IMR-90 (cell line): ENCODE data around the gene DDX31. TPM values are rescaled to one million over a fixed set of nuclear protein-coding genes. Genes with fewer than 3 reads are reported as not detected.

Source experiments
- ATAC-seq: fragments of 200-7000 bp; cut with Tn5 transposase; 2 replicates; pipeline ENCODE4 v1.9.1; 2020; ENCODE audit warnings: low read depth, mild to moderate bottlenecking, moderate library complexity
- BruUV-seq: library from RNA; stranded (reverse); fragments of 400-500 nt; replicated peaks from 2 replicates; lab custom pipeline; 2021; lab: Mats Ljungman, UMichigan
- CTCF ChIA-PET: fragments of 300-600 bp; formaldehyde crosslinking; extraction: SDS; loops from one replicate; lab custom pipeline; 2021; ENCODE audit warnings: antibody characterized with exemption; lab: Yijun Ruan, JAX
- POLR2A ChIA-PET: fragments of 300-600 bp; sonication (Branson Sonifier 250); formaldehyde crosslinking; loops from one replicate; lab custom pipeline; 2022; ENCODE audit warnings: antibody characterized with exemption; ENCODE audit not compliant: unreplicated experiment; lab: Charles Lee
- DNase-seq: peaks from one replicate; pipeline ENCODE4 v3.0.0; 2013
- H2AFZ ChIP-seq: replicated peaks from 2 replicates; pipeline ENCODE3; 2013; ENCODE audit warnings: low read length, mild to moderate bottlenecking; ENCODE audit not compliant: poor library complexity
- H2AK5ac ChIP-seq: 2 replicates; pipeline ENCODE4 v1.6.1; 2013; ENCODE audit warnings: low read depth, low read length, inconsistent platforms
- H2AK9ac ChIP-seq: replicated peaks from 2 replicates; pipeline ENCODE3; 2013; ENCODE audit warnings: mild to moderate bottlenecking, low read depth, low read length, moderate library complexity; ENCODE audit not compliant: poor library complexity
- H2BK120ac ChIP-seq: 2 replicates; pipeline ENCODE4 v1.6.1; 2013; ENCODE audit warnings: low read depth, low read length, inconsistent platforms
- H2BK15ac ChIP-seq: 3 replicates; pipeline ENCODE4 v1.6.1; 2013; ENCODE audit warnings: low read depth, low read length, inconsistent platforms
- H2BK20ac ChIP-seq: 2 replicates; pipeline ENCODE4 v1.6.1; 2013; ENCODE audit warnings: low read depth, mild to moderate bottlenecking, inconsistent platforms, low read length, moderate library complexity
- H2BK5ac ChIP-seq: 2 replicates; pipeline ENCODE4 v1.6.1; 2013; ENCODE audit warnings: mild to moderate bottlenecking, low read depth, low read length, inconsistent platforms; ENCODE audit not compliant: poor library complexity, severe bottlenecking
- H3K14ac ChIP-seq: replicated peaks from 2 replicates; pipeline ENCODE4 v1.6.1; 2013; ENCODE audit warnings: low read depth, low read length, inconsistent platforms
- H3K18ac ChIP-seq: 2 replicates; pipeline ENCODE4 v1.6.1; 2013; ENCODE audit warnings: low read depth, low read length, control low read depth
- H3K23ac ChIP-seq: 2 replicates; pipeline ENCODE4 v1.6.1; 2013; ENCODE audit warnings: low read depth, low read length, inconsistent platforms
- H3K27ac ChIP-seq: 2 replicates; pipeline ENCODE4 v1.5.1; 2013; ENCODE audit warnings: mild to moderate bottlenecking, control low read depth, low read length; ENCODE audit not compliant: insufficient read depth
- H3K27me3 ChIP-seq: 2 replicates; pipeline ENCODE4 v1.6.1; 2013; ENCODE audit warnings: low read length; ENCODE audit not compliant: control insufficient read depth, insufficient read depth
- H3K36me3 ChIP-seq: 2 replicates; pipeline ENCODE4 v1.6.1; 2013; ENCODE audit warnings: low read length, mixed read lengths; ENCODE audit not compliant: control insufficient read depth, insufficient read depth
- H3K4ac ChIP-seq: 2 replicates; pipeline ENCODE4 v1.6.1; 2013; ENCODE audit warnings: low read depth, low read length, inconsistent platforms
- H3K4me1 ChIP-seq: 2 replicates; pipeline ENCODE4 v1.6.1; 2013; ENCODE audit warnings: low read length, mixed read lengths; ENCODE audit not compliant: control insufficient read depth, insufficient read depth
- H3K4me2 ChIP-seq: 2 replicates; pipeline ENCODE4 v1.6.1; 2013; ENCODE audit warnings: low read depth, mild to moderate bottlenecking, control low read depth, low read length, moderate library complexity
- H3K4me3 ChIP-seq: 2 replicates; pipeline ENCODE4 v1.5.1; 2013; ENCODE audit warnings: low read depth, mild to moderate bottlenecking, control low read depth, low read length, moderate library complexity; ENCODE audit not compliant: insufficient read depth
- H3K56ac ChIP-seq: 2 replicates; pipeline ENCODE4 v1.6.1; 2013; ENCODE audit warnings: low read length, inconsistent platforms; ENCODE audit not compliant: insufficient read depth; ENCODE audit errors: extremely low read depth
- H3K79me1 ChIP-seq, 2 experiments: 2 replicates each; pipeline ENCODE4 v1.6.1; 2013; ENCODE audit warnings: low read length in 2 of 2, inconsistent platforms in 1 of 2, low read depth in 1 of 2
- H3K9ac ChIP-seq: 2 replicates; pipeline ENCODE4 v1.6.1; 2013; ENCODE audit warnings: low read depth, low read length, control low read depth
- H3K9me1 ChIP-seq: 2 replicates; pipeline ENCODE4 v1.6.1; 2013; ENCODE audit warnings: low read length, inconsistent platforms; ENCODE audit not compliant: insufficient read depth
- H3K9me3 ChIP-seq: 2 replicates; pipeline ENCODE4 v1.6.1; 2013; ENCODE audit warnings: low read length; ENCODE audit not compliant: control insufficient read depth, insufficient read depth
- H4K20me1 ChIP-seq: 2 replicates; pipeline ENCODE4 v1.6.1; 2013; ENCODE audit warnings: low read length, inconsistent platforms; ENCODE audit not compliant: insufficient read depth
- H4K5ac ChIP-seq: 2 replicates; pipeline ENCODE4 v1.6.1; 2013; ENCODE audit warnings: mild to moderate bottlenecking, low read depth, low read length, control low read depth
- H4K8ac ChIP-seq, 2 experiments: 2 replicates each; pipeline ENCODE4 v1.6.1; 2013; ENCODE audit warnings: low read depth in 2 of 2, low read length in 2 of 2, control low read depth in 1 of 2, inconsistent platforms in 1 of 2
- H4K91ac ChIP-seq: 2 replicates; pipeline ENCODE4 v1.6.1; 2013; ENCODE audit warnings: low read depth, low read length, inconsistent platforms; ENCODE audit not compliant: insufficient read depth
- FOS ChIP-seq: fragments of 150-350 bp; IDR thresholded peaks from 2 replicates; pipeline ENCODE4 v1.6.1; 2016; ENCODE audit warnings: low read depth, low read length
- MAFK ChIP-seq: IDR thresholded peaks from 2 replicates; pipeline ENCODE4 v1.6.1; 2012; ENCODE audit warnings: low read depth, low read length, improper control_type of control experiment
- MAZ ChIP-seq: IDR thresholded peaks from 2 replicates; pipeline ENCODE4 v1.6.1; 2012; ENCODE audit warnings: low read depth, mild to moderate bottlenecking, low read length, improper control_type of control experiment, moderate library complexity, borderline replicate concordance
- MXI1 ChIP-seq: IDR thresholded peaks from 2 replicates; pipeline ENCODE4 v1.6.1; 2012; ENCODE audit warnings: low read depth, mild to moderate bottlenecking, low read length, moderate library complexity, borderline replicate concordance
- NFE2L2 ChIP-seq: fragments of 150-350 bp; IDR thresholded peaks from 2 replicates; pipeline ENCODE4 v1.6.1; 2016; ENCODE audit warnings: low read depth, mild to moderate bottlenecking, low read length
- POLR2A ChIP-seq: IDR thresholded peaks from 2 replicates; pipeline ENCODE4 v1.6.1; 2012; ENCODE audit warnings: mild to moderate bottlenecking, low read depth, low read length
- RAD21 ChIP-seq: IDR thresholded peaks from 2 replicates; pipeline ENCODE4 v1.6.1; 2012; ENCODE audit warnings: low read length, improper control_type of control experiment
- RCOR1 ChIP-seq: IDR thresholded peaks from 2 replicates; pipeline ENCODE4 v1.6.1; 2012; ENCODE audit warnings: mild to moderate bottlenecking, low read length, improper control_type of control experiment; ENCODE audit not compliant: insufficient replicate concordance
- RFX5 ChIP-seq: IDR thresholded peaks from 2 replicates; pipeline ENCODE4 v1.8.0; 2012; ENCODE audit warnings: low read depth, mild to moderate bottlenecking, low read length, moderate library complexity
- SMC3 ChIP-seq: fragments of 150-350 bp; IDR thresholded peaks from 2 replicates; pipeline ENCODE4 v1.6.1; 2016; ENCODE audit warnings: low read depth, mild to moderate bottlenecking, antibody characterized with exemption, low read length, moderate library complexity
- whole genome bisulfite sequencing, 2 experiments: methylation state at CpG; one replicate each; pipeline versions ENCODE4 v1.1.5 to v1.1.7; 2013; ENCODE audit warnings: missing lambda C conversion rate in 2 of 2; ENCODE audit not compliant: insufficient read length in 1 of 2; ENCODE audit errors: extremely low coverage in 2 of 2; 5-methylcytosine and 5-hydroxymethylcytosine counted together
- dilution Hi-C: fragments of 300-500 bp; cut with HindIII; formaldehyde crosslinking; loops from one replicate; pipeline ENCODE4 v1.14.3; 2018; ENCODE audit warnings: low sequenced_read_pairs; ENCODE audit not compliant: unreplicated experiment
- in situ Hi-C: fragments of 300-500 bp; cut with MboI; formaldehyde crosslinking; loops from 3 replicates; pipeline ENCODE4 v1.14.3; 2019; ENCODE audit warnings: low sequenced_read_pairs, inconsistent platforms, mixed read lengths
- intact Hi-C: fragments of 100-400 bp; cut with micrococcal nuclease; formaldehyde crosslinking; loops from 2 replicates; pipeline ENCODE4 v1.10.0; 2022
- polyA plus RNA-seq, 3 experiments: library from polyadenylated mRNA; depleted of rRNA; stranded (reverse); fragments of >200 nt; gene quantifications; 2 replicates each; pipeline ENCODE4 v1.2.3, GENCODE V29; 2012; ENCODE audit warnings: low replicate concordance in 1 of 3
- total RNA-seq: library from RNA; depleted of rRNA; stranded (reverse); fragments of >200 nt; gene quantifications from 2 replicates; pipeline ENCODE4 v1.2.3, GENCODE V29; 2012
- TF ChIP-seq, protein P1 (sequence below): fragments of 150-350 bp; IDR thresholded peaks from 2 replicates; pipeline ENCODE4 v1.6.1; 2017; ENCODE audit warnings: mild to moderate bottlenecking, antibody characterized with exemption, low read length, low read depth
- TF ChIP-seq, protein P2 (sequence below): conservative IDR thresholded peaks from 2 replicates; pipeline ENCODE4 v1.5.1; 2012; ENCODE audit warnings: mild to moderate bottlenecking, low read depth, low read length, improper control_type of control experiment
- TF ChIP-seq, protein P3 (sequence below): fragments of 150-350 bp; IDR thresholded peaks from 2 replicates; pipeline ENCODE4 v1.6.1; 2016; ENCODE audit warnings: low read depth, mild to moderate bottlenecking, low read length, moderate library complexity, borderline replicate concordance

Gene DDX31
- total and polyA plus RNA-seq, 2 of the 4 experiments (the other 2 are of a cell fraction), result 10.7 to 14.0 TPM

DNA sequence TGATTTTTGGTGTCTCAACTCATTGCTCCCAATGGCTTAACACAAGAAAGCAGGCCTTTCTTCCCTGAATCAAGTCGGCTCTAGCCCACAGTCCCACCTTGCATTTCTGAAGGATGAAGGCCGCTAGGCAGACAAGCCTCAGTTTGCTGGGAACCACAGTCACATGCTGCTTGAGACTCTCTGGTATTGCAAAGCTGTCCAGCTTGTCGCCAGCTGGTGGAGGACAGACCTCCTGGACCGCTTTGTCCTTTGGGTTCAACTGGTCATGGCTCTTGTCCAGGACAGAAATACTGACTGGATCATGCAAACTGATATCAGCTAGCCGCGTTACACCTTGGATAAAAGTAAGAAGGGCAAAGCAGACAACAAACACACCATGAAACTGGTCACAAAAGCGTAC is 23.1 kb downstream of the DDX31 start (continued):
- TF ChIP-seq, protein P1, sequence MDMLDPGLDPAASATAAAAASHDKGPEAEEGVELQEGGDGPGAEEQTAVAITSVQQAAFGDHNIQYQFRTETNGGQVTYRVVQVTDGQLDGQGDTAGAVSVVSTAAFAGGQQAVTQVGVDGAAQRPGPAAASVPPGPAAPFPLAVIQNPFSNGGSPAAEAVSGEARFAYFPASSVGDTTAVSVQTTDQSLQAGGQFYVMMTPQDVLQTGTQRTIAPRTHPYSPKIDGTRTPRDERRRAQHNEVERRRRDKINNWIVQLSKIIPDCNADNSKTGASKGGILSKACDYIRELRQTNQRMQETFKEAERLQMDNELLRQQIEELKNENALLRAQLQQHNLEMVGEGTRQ, result no peak
- TF ChIP-seq POLR2A, result no peak
- TF ChIP-seq MAZ, result no peak

DNA sequence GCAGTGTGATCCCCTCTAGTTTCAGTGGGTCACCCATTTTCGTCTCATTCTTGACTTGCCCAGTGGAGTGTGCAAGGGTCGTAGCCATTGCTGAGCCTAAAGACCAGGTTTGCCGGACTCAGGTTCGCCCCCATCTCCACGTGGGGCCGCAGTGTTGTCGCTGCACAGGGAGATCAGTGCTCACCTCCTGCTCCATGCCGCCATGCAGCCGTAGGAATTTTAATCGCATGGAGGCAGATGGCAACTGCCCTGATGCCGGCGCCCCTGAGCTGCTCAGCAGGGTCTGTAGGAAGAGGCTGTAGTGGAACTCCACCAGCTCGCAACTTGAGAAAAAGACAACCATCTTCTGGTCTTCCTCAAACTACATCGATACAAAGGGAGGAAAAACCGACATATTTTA is 24.1 kb downstream of the DDX31 start:
- Histone ChIP-seq H4K8ac (no peak overlapping the region), H3K4me1 (peaks cover 10% of the 10 kb centered on the region), H2BK15ac (no peak overlapping the region), H3K9ac (no peak overlapping the region), H4K20me1 (peaks cover 3% of the 10 kb centered on the region; the same call in 1 of the 2 replicates), H3K56ac (no peak overlapping the region), H2AK9ac (no peak overlapping the region), H3K4me3 (no peak overlapping the region), H4K5ac (no peak overlapping the region), H3K14ac (no peak overlapping the region), H3K27me3 (no peaks in the 10 kb centered on the region), H2AFZ (no peak overlapping the region), H2BK120ac (no peak overlapping the region), H2AK5ac (no peak overlapping the region), H2BK20ac (no peak overlapping the region), H4K91ac (no peak overlapping the region), H3K18ac (no peak overlapping the region), H3K36me3 (peaks cover 40% of the 10 kb centered on the region), H2BK5ac (no peak overlapping the region), H3K27ac (no peak overlapping the region), H3K4ac (no peak overlapping the region), H3K9me1 (peaks cover 12% of the 10 kb centered on the region), H3K23ac (no peak overlapping the region), H3K9me3 (no peaks in the 10 kb centered on the region), H3K4me2 (no peak overlapping the region), H3K79me1 (peaks cover 0 to 8% of the 10 kb centered on the region in 2 experiments; a peak in 3 of 4 replicates)
- intact Hi-C loops (no loop called here), dilution Hi-C loops (no loop called here), in situ Hi-C loops (no loop called here)
- no TSS peak for BruUV-seq
- ChIA-PET CTCF (no interaction called here), POLR2A (no interaction called here)
- WGBS, 2 experiments, result 100% methylated on average over 1 of the region's 15 CpGs; no CpG with 5 or more reads in 1 of the 2 experiments
- no peak for ATAC-seq
- DNase-seq, result no peak
- no peak for TF ChIP-seq RCOR1
- TF ChIP-seq, protein P2, sequence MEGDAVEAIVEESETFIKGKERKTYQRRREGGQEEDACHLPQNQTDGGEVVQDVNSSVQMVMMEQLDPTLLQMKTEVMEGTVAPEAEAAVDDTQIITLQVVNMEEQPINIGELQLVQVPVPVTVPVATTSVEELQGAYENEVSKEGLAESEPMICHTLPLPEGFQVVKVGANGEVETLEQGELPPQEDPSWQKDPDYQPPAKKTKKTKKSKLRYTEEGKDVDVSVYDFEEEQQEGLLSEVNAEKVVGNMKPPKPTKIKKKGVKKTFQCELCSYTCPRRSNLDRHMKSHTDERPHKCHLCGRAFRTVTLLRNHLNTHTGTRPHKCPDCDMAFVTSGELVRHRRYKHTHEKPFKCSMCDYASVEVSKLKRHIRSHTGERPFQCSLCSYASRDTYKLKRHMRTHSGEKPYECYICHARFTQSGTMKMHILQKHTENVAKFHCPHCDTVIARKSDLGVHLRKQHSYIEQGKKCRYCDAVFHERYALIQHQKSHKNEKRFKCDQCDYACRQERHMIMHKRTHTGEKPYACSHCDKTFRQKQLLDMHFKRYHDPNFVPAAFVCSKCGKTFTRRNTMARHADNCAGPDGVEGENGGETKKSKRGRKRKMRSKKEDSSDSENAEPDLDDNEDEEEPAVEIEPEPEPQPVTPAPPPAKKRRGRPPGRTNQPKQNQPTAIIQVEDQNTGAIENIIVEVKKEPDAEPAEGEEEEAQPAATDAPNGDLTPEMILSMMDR, result no peak
- no peak for TF ChIP-seq NFE2L2
- TF ChIP-seq, protein P3, sequence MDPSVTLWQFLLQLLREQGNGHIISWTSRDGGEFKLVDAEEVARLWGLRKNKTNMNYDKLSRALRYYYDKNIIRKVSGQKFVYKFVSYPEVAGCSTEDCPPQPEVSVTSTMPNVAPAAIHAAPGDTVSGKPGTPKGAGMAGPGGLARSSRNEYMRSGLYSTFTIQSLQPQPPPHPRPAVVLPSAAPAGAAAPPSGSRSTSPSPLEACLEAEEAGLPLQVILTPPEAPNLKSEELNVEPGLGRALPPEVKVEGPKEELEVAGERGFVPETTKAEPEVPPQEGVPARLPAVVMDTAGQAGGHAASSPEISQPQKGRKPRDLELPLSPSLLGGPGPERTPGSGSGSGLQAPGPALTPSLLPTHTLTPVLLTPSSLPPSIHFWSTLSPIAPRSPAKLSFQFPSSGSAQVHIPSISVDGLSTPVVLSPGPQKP, result no peak
- TF ChIP-seq, protein P1, result no peak
- no peak for TF ChIP-seq POLR2A
- no peak for TF ChIP-seq FOS
- no peak for TF ChIP-seq RAD21
- no peak for TF ChIP-seq MAFK
- TF ChIP-seq SMC3, result no peak
- TF ChIP-seq RFX5, result no peak
- no peak for TF ChIP-seq MXI1
